HCT116 (cell line): ENCODE results near the gene STPG3. TPM values are rescaled to one million over a fixed set of nuclear protein-coding genes. Genes with fewer than 3 reads are reported as not detected.

ENCODE experiments used
- ATAC-seq: fragments of 200-7000 bp; cut with Tn5 transposase; 2 replicates; pipeline ENCODE4 v1.9.1; 2020; ENCODE audit warnings: mild to moderate bottlenecking, moderate library complexity
- BruUV-seq: library from RNA; stranded (reverse); fragments of 400-500 nt; replicated peaks from 2 replicates; lab custom pipeline; 2021; lab: Mats Ljungman, UMichigan
- CTCF ChIA-PET: fragments of 300-600 bp; sonication (Branson Sonifier 250); formaldehyde crosslinking; loops from one replicate; lab custom pipeline; 2021; ENCODE audit warnings: antibody characterized with exemption; lab: Charles Lee
- POLR2A ChIA-PET: fragments of 300-600, 350-600 bp; sonication (Branson Sonifier 250); formaldehyde crosslinking; loops from one replicate; lab custom pipeline; 2021; ENCODE audit warnings: antibody characterized with exemption; lab: Charles Lee
- RAD21 ChIA-PET, 2 experiments: fragments of 300-600 bp; sonication (Branson Sonifier 250); formaldehyde crosslinking; loops; one replicate each; lab custom pipeline; 2023; ENCODE audit warnings: low total read pairs in 2 of 2; ENCODE audit not compliant: uncharacterized antibody in 2 of 2, unreplicated experiment in 2 of 2, low non-redundant PET in 1 of 2; lab: Charles Lee
- DNase-seq: peaks from one replicate; pipeline ENCODE4 v3.0.0-alpha.2; 2010; ENCODE audit warnings: low read depth, low spot score
- H2AFZ ChIP-seq: fragments of 200-600 bp; shearing (Covaris generic), sonication (generic); 2 replicates; pipeline ENCODE4 v1.6.1; 2017; ENCODE audit warnings: low read depth, mixed run types, mixed read lengths, antibody characterized with exemption, low read length; ENCODE audit not compliant: poor library complexity, severe bottlenecking
- H3K27ac ChIP-seq: 2 replicates; pipeline ENCODE4 v1.5.1; 2012; ENCODE audit warnings: low read depth, low read length
- H3K27me3 ChIP-seq: fragments of 200-600 bp; sonication (generic); 2 replicates; pipeline ENCODE4 v1.6.1; 2016; ENCODE audit warnings: mixed run types, low read length, mixed read lengths; ENCODE audit not compliant: insufficient read depth
- H3K36me3 ChIP-seq, 2 experiments: fragments of 200-500 bp in 1 of 2; fragments of 200-600 bp in 1 of 2; sonication (Bioruptor generic) in 1 of 2; sonication (generic) in 1 of 2; 2 replicates each; pipeline versions ENCODE4 v1.5.1 to v1.6.1; 2014 to 2016; ENCODE audit warnings: low read length in 2 of 2, inconsistent platforms in 1 of 2, mixed read lengths in 1 of 2, mixed run types in 1 of 2; ENCODE audit not compliant: insufficient read depth in 2 of 2, control insufficient read depth in 1 of 2
- H3K4me1 ChIP-seq, 2 experiments: fragments of 200-600 bp in 1 of 2; sonication (generic) in 1 of 2; 2 replicates each; pipeline versions ENCODE4 v1.5.1 to v1.6.1; 2012 to 2017; ENCODE audit warnings: low read length in 2 of 2, inconsistent platforms in 1 of 2, mild to moderate bottlenecking in 1 of 2, mixed read lengths in 1 of 2, mixed run types in 1 of 2, moderate library complexity in 1 of 2; ENCODE audit not compliant: insufficient read depth in 2 of 2, control insufficient read depth in 1 of 2
- H3K4me2 ChIP-seq: fragments of 200-600 bp; sonication (generic); 2 replicates; pipeline ENCODE4 v1.6.1; 2017; ENCODE audit warnings: mixed run types, low read length, mixed read lengths
- H3K4me3 ChIP-seq, 2 experiments: fragments of 200-600 bp in 1 of 2; sonication (generic) in 1 of 2; replicated peaks in 1 of 2; 2 replicates each; pipeline ENCODE4 v1.5.1; 2011 to 2016; ENCODE audit warnings: low read length in 2 of 2, control low read depth in 1 of 2, low read depth in 1 of 2, mild to moderate bottlenecking in 1 of 2, mixed read lengths in 1 of 2, mixed run types in 1 of 2
- H3K79me2 ChIP-seq: fragments of 200-600 bp; sonication (generic); 2 replicates; pipeline ENCODE4 v1.6.1; 2017; ENCODE audit warnings: mild to moderate bottlenecking, mixed run types, low read length, moderate library complexity, mixed read lengths; ENCODE audit not compliant: insufficient read depth
- H3K9ac ChIP-seq: fragments of 200-600 bp; sonication (generic); 2 replicates; pipeline ENCODE4 v1.6.1; 2016; ENCODE audit warnings: low read length, mixed read lengths
- H3K9me2 ChIP-seq: fragments of 200-600 bp; sonication (generic), shearing (Covaris generic); 2 replicates; pipeline ENCODE4 v1.6.1; 2017; ENCODE audit warnings: mixed run types, mild to moderate bottlenecking, moderate library complexity; ENCODE audit not compliant: insufficient read depth
- H3K9me3 ChIP-seq, 2 experiments: fragments of 200-500 bp in 1 of 2; fragments of 200-600 bp in 1 of 2; sonication (Bioruptor generic) in 1 of 2; sonication (generic) in 1 of 2; 2 replicates each; pipeline ENCODE4 v1.6.1; 2014 to 2017; ENCODE audit warnings: low read length in 2 of 2, mixed read lengths in 2 of 2, inconsistent platforms in 1 of 2, low read depth in 1 of 2, mild to moderate bottlenecking in 1 of 2, mixed run types in 1 of 2, moderate library complexity in 1 of 2; ENCODE audit not compliant: control insufficient read depth in 1 of 2, insufficient read depth in 1 of 2
- H4K20me1 ChIP-seq: fragments of 200-600 bp; sonication (generic), shearing (Covaris generic); 2 replicates; pipeline ENCODE4 v1.6.1; 2017; ENCODE audit warnings: mixed run types, mild to moderate bottlenecking, moderate library complexity; ENCODE audit not compliant: insufficient read depth
- ATF3 ChIP-seq: IDR thresholded peaks from 2 replicates; pipeline ENCODE4 v1.6.1; 2012
- CEBPB ChIP-seq: IDR thresholded peaks from 2 replicates; pipeline ENCODE4 v1.6.1; 2012; ENCODE audit warnings: low read depth
- EZH2 ChIP-seq: fragments of 200-600 bp; sonication (generic); IDR thresholded peaks from 2 replicates; pipeline ENCODE4 v1.6.1; 2017; ENCODE audit warnings: antibody characterized with exemption, mixed run types
- EZH2phosphoT487 ChIP-seq: fragments of 200-600 bp; IDR thresholded peaks from 2 replicates; pipeline ENCODE4 v1.6.1; 2018; ENCODE audit warnings: antibody characterized with exemption, borderline replicate concordance
- FOSL1 ChIP-seq: IDR thresholded peaks from 2 replicates; pipeline ENCODE4 v1.6.1; 2012; ENCODE audit warnings: low read depth
- POLR2A ChIP-seq: IDR thresholded peaks from 2 replicates; pipeline ENCODE4 v1.7.0; 2011; ENCODE audit warnings: borderline replicate concordance; ENCODE audit not compliant: insufficient read depth, insufficient read length; ENCODE audit errors: extremely low read depth
- REST ChIP-seq: IDR thresholded peaks from 2 replicates; pipeline ENCODE4 v1.6.1; 2012; ENCODE audit warnings: low read depth
- TCF7L2 ChIP-seq: IDR thresholded peaks from 2 replicates; pipeline ENCODE4 v1.7.0; 2011; ENCODE audit warnings: borderline replicate concordance, inconsistent platforms; ENCODE audit not compliant: insufficient read depth, insufficient read length; ENCODE audit errors: extremely low read depth
- YY1 ChIP-seq: IDR thresholded peaks from 2 replicates; pipeline ENCODE4 v1.6.1; 2011; ENCODE audit warnings: low read length, low read depth, moderate library complexity, mild to moderate bottlenecking; ENCODE audit not compliant: insufficient replicate concordance; ENCODE audit errors: extremely low read depth
- intact Hi-C: fragments of 100-400 bp; cut with micrococcal nuclease; formaldehyde crosslinking; loops from 2 replicates; pipeline ENCODE4 v1.10.0; 2022
- total RNA-seq: library from RNA; stranded (reverse); gene quantifications from one replicate; pipeline ENCODE4 v1.2.1, GENCODE V29; 2021; ENCODE audit not compliant: unreplicated experiment

The STPG3 gene
- total RNA-seq, 1 experiment from 2014 or later: not detected

- TF ChIP-seq REST (no peak), EZH2 (no peak), ATF3 (no peak), YY1 (no peak), TCF7L2 (no peak), FOSL1 (no peak)
Measured at GRCh38 chr9:137229903-137230704, 21.0 kb upstream of the STPG3 start (continued).

GRCh38 chr9:137230705-137231371, 20.2 kb upstream of the STPG3 start, which contains the start of gene SLC34A3:
Gene SLC34A3 (plus strand): TSS chr9:137230901. CDS start chr9:137231703, 802 bp downstream.
- H3K27me3 ChIP-seq: no peaks in the 10 kb centered on the region
- ChIA-PET POLR2A (no interaction called here), CTCF (no interaction called here), RAD21 (no interaction called here)
- no peaks in the 10 kb centered on the region for H4K20me1 ChIP-seq
- H3K9me3 ChIP-seq: no peaks in the 10 kb centered on the region
- H2AFZ ChIP-seq: no peak within 1 kb of the TSS
- intact Hi-C loops: no loop called here
- H3K9ac ChIP-seq: no peak within 1 kb of the TSS
- no peaks in the 10 kb centered on the region for H3K9me2 ChIP-seq
- BruUV-seq: no TSS peak
- DNase-seq: no peak
- no peak within 1 kb of the TSS for H3K4me3 ChIP-seq
- TF ChIP-seq EZH2phosphoT487: no peak
- no peak for TF ChIP-seq FOSL1
- TF ChIP-seq ATF3: no peak
- no peak for TF ChIP-seq CEBPB
- TF ChIP-seq POLR2A: no peak
- no peak within 1 kb of the TSS for H3K4me2 ChIP-seq
- peaks cover 27 to 38% of the 10 kb centered on the region in 2 experiments for H3K4me1 ChIP-seq
- no peaks in the 10 kb centered on the region for H3K36me3 ChIP-seq
- H3K27ac ChIP-seq: no peak within 1 kb of the TSS; the same call in 1 of the 2 replicates
- ATAC-seq: no peak
- H3K79me2 ChIP-seq: no peaks in the 10 kb centered on the region
